Measurements from ENCODE around the gene LMNA.
"Not testable (repeated sequence)": the region's sequence is repeated elsewhere in the genome, so short reads cannot be mapped to it uniquely, and the experiment has no call there.

GRCh38 chr1:156125544-156125943 is 11.0 kb downstream of the LMNA start:
- TF ChIP-seq CTCF (IDR thresholded peaks at IDR 0.05; ENCODE audit: borderline replicate concordance, extremely low read depth, low read length, poor library complexity, severe bottlenecking); EZH2 (IDR thresholded peaks at IDR 0.05; ENCODE audit: borderline replicate concordance, low read depth, low read length, severe bottlenecking): not testable (repeated sequence)

All from DND-41 (cell line).